TTC549 (cell line): Measurements from ENCODE around the gene SEMG2.

Experiments
- FAIRE-seq: peaks from 2 replicates; lab custom pipeline; 2012; peaks lifted over from hg19 to GRCh38; lab: Jason Lieb, UNC

SEMG2 gene

GRCh38 chr20:45221076-45221475 is at the start of gene SEMG2:
TSS of gene SEMG2 (plus strand) at chr20:45221373. CDS start at chr20:45221390, 17 bp downstream.
- FAIRE-seq = no peak

GRCh38 chr20:45173522-45173921 is 47.7 kb upstream of the SEMG2 start:
- FAIRE-seq = no peak

- FAIRE-seq = no peak
These were observed 46.5 kb upstream of the SEMG2 start, which contains the start of gene PI3 for GRCh38 chr20:45174434-45175364. TSS of gene PI3 (plus strand) at chr20:45174902. CDS start at chr20:45174923, 21 bp downstream.

- FAIRE-seq = no peak
These were observed 44.5 kb upstream of the SEMG2 start for GRCh38 chr20:45176526-45177267.

GRCh38 chr20:45179166-45179565 is 42.0 kb upstream of the SEMG2 start:
- FAIRE-seq = no peak

- no peak for FAIRE-seq
These were observed 39.5 kb upstream of the SEMG2 start for GRCh38 chr20:45181639-45182038.

- FAIRE-seq = no peak
These were observed 38.1 kb upstream of the SEMG2 start for GRCh38 chr20:45183084-45183483.

- FAIRE-seq = no peak
These were observed 33.5 kb upstream of the SEMG2 start for GRCh38 chr20:45187693-45188092.

GRCh38 chr20:45189067-45189609 is 32.0 kb upstream of the SEMG2 start:
- no peak for FAIRE-seq

- FAIRE-seq = no peak
These were observed 31.3 kb upstream of the SEMG2 start for GRCh38 chr20:45189861-45190260.

GRCh38 chr20:45191926-45192325 is 29.2 kb upstream of the SEMG2 start:
- FAIRE-seq = no peak

- FAIRE-seq = no peak
These were observed 27.8 kb upstream of the SEMG2 start for GRCh38 chr20:45193331-45193730.

GRCh38 chr20:45206725-45207124 is 14.4 kb upstream of the SEMG2 start, which contains the start of gene SEMG1:
TSS of gene SEMG1 (plus strand) at chr20:45207033. CDS start at chr20:45207054, 21 bp downstream.
- no peak for FAIRE-seq

- no peak for FAIRE-seq
These were observed 11.2 kb upstream of the SEMG2 start for GRCh38 chr20:45209924-45210323.

GRCh38 chr20:45211569-45212474 is 9.4 kb upstream of the SEMG2 start:
- no peak for FAIRE-seq

GRCh38 chr20:45212836-45213235 is 8.3 kb upstream of the SEMG2 start:
- no peak for FAIRE-seq

GRCh38 chr20:45218124-45218523 is 3.0 kb upstream of the SEMG2 start:
- FAIRE-seq = no peak

GRCh38 chr20:45218636-45219035 is 2.5 kb upstream of the SEMG2 start:
- no peak for FAIRE-seq

- FAIRE-seq = no peak
These were observed 2.0 kb downstream of the SEMG2 start for GRCh38 chr20:45223136-45223535.

- no peak for FAIRE-seq
These were observed 5.1 kb downstream of the SEMG2 start for GRCh38 chr20:45226287-45226686.

- no peak for FAIRE-seq
These were observed 8.3 kb downstream of the SEMG2 start for GRCh38 chr20:45229264-45230056.
